Stimulated activated naive CD4-positive, alpha-beta T cell treated with Interleukin-2 at 50 U/mL for 16 hours (primary cell): ENCODE data around the gene ADAM21.
A peak's percentile ranks its signal among the peaks of the same experiment; 100 is the strongest.
"Not testable (repeated sequence)": the region's sequence is repeated elsewhere in the genome, so short reads cannot be mapped to it uniquely, and the experiment has no call there.

ENCODE experiments used
- DNase-seq: peaks from one replicate; lab custom pipeline; 2025; lab: John Stamatoyannopoulos, UW

Gene ADAM21

DNA sequence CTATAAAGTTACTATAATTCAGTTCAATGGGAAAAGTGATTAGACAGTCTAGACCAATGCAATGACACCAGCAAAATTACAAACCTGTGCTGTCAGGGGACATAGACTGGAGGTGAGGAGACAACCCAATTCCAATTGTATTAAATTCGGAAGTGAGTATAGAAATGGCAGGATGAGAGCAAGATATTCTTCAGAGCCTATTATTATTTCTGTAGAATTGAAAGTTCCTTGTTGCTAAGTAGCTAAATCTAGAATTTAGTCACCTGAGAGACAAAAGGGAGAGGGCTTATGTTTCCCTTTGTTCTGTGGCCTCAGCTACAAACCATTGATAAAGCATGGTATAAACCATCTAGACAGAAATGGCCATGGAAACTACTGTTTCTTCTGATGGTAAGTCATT is at the start of gene ADAM21:
Gene ADAM21, plus strand, starts transcription at position 301 of the 400 bp plus-strand sequence. CDS start 5,326 bp downstream, outside the sequence.
- no peak for DNase-seq

DNA sequence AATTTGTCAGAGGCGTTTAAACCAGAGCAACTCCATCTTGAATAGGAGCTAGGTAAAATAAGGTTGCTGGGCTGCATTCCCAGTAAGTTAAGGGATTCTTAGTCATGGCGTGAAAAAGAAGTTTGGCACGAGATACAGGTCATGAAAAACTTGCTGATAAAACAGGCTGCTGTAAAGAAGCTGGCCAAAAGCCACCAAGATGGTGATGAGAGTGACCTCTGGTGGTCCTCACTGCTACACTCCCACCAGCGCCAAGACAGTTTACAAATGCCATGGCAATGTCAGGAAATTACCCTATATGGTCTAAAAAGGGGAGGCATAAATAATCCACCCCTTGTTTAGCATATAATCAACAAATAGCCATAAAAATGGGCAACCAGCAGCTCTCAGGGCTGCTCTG is 48.6 kb upstream of the ADAM21 start:
- not testable (repeated sequence) for DNase-seq

DNA sequence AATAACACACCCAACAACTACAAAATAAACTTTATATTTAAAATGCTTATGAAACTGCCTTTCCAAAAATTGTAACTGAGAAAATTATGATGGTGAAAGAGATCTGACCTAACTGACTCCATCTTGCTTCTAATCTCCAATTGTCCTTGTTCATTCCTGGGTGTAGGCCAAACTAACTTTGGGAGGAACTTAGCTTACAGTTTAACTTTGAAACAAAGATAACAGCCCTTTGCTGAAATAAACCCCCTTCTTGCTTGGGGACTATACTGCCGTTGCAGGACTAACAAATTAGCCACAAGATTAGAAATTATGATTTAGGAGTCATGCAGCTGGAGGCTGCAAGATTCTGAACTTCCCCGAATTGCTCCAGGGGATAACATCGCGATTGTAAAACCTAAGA is 45.8 kb upstream of the ADAM21 start:
- DNase-seq = not testable (repeated sequence)

DNA sequence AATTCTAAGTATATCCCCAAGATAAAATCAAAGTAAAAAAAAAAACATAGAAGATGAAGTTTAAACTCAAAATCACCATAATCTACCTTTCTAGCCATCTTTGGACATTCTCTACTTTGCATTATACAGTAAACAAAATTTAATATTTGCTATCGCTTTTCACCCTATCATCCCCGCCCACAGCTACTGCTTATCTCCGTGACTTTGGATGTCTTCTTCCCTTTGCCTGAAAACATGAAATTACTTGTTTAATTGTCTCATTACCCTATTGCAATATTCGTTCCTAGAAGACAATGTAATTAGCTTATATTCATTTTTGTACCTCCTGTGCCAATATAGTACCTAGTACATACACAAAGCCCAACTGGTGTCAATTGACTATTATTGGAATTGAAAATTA is 44.4 kb upstream of the ADAM21 start:
- DNase-seq = no peak

DNA sequence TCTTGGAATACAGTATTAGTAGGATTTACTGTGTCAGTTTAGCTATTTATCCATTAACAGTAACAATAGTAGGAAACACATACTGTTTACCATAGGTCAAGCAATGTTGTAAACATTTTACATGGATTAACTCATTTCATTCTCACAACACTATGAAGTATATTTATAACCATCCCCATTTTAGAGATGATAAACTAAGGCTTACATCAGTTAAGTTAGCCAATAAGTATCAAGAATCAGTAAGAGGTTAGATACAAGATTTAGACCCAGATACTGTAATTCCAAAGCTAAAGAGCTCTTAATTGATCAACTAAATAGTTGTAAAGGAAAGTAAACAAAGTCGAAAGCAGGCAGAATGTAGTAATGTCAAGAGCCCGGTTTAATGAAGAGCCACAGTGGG is 36.2 kb upstream of the ADAM21 start:
- DNase-seq = no peak

DNA sequence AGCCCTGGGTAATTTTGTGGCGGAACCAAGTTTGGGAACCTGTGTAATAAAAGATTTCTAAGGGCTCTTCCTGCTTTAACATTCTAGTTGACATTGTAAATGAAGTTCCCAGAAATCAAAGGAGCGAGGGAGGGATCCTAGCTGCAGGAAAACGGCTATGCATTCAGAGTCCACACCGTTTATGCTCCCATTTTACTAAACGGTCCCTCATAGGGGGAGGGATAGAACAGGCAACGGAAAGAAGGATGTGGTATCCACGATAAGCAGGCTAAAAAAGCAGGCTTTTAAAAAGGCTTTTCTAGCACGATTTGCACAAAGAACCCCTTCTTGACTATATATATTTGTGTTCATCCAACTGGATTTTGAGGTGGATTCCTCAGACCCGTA is 35.6 kb upstream of the ADAM21 start:
- no peak for DNase-seq

DNA sequence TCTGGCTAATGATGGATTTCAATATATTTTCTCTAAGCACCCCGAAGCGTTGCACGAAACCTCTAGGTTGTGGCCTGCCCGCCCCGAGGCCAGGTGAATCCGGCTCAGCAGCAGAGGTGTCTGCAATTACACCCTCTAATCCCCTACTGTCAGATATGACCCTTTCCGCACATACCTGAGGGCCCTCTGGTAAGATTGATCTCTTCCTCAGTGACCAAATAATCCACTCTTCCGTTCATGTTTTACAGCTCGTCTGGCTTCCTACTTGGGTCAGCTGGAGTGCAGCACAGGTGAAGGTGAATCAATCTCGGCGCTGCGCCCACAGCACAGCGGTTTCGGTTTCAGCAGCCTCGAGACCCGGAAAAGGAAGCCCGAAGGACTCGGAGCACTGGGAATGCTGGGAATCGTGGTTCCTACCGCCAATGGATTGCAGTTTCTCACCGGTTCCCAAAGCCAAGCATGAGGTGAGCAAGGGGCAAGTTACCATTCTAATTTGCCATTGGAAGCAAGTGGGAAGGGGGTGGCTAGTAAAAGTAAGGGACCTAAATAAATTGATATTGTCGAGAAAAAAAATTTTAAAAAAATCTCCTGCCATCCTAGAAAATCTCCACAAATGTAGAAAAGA is 35.1 kb upstream of the ADAM21 start, which contains the start of gene SYNJ2BP:
Gene SYNJ2BP, minus strand, starts transcription at position 366 of the 625 bp plus-strand sequence. Its CDS starts 127 bp downstream, at position 239.
- peak; percentile 21 for DNase-seq

DNA sequence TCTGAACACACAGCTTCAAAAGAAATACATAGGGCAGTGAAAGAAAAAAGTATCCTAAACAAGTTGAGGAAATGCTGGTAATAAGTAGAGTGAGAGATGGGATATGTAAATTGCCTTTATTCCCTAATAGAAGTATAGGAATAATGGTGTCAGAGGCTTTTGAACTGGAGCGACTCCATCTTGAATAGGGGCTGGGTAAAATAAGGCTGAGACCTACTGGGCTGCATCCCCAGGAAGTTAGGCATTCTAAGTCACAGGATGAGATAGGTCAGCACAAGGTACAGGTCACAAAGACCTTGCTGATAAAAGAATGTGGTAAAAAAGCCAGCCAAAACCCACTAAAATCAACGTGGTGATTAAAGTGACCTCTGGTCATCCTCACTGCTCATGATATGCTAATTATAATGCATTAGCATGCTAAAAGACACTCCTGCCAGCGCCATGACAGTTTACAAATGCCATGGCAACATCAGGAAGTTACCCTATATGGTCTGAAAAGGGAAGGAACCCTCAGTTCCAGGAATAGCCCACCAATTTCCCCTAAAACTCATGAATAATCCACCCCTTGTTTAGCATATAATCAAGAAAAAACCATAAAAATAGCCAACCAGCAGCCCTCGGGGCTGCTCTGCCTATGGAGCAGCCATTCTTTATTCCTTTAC is 32.6 kb upstream of the ADAM21 start:
- not testable (repeated sequence) for DNase-seq

DNA sequence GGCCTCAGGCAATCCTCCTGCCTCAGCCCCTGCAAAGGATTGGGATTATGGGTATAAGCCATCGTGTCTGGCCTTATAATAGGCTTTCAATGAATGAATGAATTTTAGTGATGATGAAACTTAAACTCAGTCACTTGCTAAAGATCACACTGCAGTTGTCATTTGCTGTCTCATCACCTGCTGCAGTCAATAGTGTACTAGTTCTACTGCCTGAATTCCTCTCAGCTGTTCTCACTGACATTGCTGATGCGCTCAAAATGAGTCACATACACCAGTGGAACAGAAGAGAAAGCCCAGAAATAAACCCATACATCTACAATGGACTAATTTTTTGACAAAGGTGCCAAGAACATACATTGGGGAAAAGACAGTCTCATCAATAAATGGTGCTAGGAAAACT is 29.4 kb upstream of the ADAM21 start:
- no peak for DNase-seq

DNA sequence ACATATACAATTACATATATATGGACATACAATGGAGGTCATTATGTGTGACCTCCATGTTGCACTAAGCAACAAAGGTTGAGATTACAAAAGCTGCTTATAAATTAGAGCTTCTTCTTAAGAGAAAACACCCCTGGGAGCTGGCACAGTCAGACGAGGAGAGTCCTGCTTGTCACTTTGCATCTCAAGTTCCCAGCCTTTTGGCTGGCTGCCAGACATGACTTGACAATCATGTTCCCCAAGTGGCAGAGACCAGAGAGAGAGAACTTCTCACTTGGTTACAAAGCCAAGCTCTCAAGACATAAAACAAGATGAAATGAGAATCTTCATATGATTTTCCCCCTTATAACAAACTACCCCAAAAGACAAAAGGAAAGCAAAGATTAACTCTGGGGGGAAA is 26.6 kb upstream of the ADAM21 start:
- no peak for DNase-seq

DNA sequence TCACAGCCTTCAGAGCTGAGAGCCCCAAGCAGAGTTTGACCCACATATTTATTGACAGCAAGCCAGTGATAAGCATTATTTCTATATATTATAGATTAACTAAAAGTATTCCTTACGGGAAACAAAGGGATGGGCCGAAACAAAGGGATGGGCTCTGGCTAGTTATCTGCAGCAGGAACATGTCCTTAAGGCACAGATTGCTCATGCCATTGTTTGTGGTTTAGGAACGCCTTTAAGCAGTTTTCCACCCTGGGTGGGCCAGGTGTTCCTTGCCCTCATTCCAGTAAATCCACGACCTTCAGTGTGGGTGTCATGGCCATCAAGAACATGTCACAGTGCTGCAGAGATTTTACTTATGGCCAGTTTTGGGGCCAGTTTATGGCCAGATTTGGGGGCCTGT is 25.4 kb upstream of the ADAM21 start:
- not testable (repeated sequence) for DNase-seq

DNA sequence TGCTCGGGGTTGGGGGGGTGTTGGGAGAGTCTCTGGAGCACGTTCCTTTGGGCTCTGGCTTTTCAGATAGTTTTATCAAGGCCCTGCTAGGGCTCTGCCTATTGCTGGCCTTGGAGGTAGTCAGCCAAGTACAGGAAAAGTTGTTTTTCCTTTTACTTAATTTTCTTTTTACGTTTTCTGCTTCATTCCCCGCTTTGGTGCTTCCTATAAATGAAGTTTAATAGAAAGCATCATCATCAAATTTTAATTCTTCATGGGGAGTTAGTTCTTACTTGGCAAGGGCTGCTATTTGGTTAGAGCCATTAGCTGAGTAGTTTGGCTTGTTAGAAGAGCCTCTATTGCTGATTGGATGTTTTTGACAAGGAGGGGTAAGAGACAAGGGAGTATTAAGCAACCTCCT is 15.1 kb upstream of the ADAM21 start:
- no peak for DNase-seq

DNA sequence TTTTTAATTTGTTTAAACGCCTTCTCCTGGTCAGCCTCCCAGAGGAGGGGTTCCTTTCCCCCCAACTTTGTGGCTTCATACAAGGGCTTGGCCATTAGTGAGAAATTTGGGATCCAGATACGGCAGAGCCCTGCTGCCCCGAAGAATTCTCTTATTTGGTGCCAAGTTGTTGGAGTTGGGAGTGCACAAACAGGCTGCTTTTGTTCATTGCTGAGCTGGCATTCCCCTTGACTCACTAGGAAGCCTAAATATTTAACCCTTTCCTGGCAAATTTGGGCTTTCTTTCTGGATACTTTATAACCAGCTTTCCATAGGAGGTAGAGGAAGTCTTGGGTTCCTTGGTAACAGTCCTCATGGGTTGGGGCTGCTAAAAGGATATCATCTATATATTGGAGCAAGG is 10.3 kb upstream of the ADAM21 start:
- DNase-seq = no peak

DNA sequence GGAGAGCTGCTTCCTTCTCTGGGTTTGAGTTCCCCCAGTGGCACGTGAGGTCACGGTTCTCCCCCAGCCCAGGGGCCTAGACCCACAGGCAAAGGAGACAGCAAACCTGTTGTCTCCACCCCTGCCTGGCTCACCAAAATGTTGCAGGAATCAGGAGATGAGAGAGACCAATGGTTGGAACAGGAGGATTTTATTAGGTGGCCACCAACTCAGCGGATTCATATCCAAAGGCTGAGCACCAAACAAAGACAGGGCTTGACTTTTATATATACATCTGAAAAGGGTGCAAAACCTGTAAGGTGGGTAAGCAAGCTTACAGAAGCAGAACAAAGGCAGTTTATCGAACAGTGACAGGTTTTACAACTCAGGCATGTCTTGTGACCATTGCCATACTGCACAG is 9.2 kb upstream of the ADAM21 start:
- DNase-seq = no peak

DNA sequence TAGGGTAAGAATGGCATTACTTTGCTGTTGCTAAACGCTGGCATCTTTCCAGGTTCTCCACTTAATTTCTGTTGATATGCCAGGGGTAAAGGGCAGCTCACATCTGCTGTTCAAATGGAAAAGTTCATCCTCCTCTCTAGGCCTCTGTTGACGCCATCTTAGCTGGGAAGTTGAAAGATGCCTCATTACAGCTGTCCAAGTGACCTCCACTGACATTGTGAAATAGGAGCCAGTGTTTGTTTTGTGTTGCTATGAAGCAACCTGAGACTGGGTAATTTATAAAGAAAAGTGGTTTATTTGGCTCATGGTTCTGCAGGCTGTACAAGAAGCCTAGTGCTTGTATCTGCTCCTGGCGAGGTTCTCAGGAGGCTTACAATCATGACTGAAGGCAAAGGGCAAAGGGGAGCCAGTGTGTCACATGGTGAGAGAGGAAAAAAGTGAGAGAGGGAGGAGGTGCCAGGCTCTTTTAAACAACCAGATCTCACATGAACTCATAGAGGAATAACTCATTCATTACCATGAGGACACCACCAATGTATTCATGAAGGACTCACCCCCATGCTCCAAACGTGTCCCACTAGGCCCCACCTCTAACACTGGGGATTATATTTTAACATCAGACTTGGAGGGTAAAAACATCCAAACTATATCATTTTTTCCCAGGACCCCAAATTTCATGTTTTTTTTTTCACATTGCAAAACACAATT is 3.2 kb upstream of the ADAM21 start:
- DNase-seq = no peak

DNA sequence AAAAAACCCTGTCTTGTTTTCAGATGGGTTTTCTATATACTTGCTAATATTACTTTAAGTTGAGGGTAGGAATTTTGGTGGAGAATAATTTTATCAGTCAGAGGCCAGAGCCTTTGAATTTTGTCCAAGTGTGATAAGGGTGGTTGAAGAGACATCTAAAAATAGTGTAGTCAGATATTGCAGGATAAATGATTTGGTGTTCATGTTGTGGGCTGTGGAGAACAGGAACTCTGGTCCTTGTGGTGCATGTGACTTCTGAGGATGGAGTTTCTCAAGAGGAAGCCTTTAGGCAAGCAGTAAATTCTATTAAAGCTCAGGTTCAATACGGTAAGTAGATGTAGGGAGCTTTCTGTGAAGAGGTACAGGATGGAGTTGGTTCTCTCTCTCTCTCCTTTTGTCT is 2.8 kb downstream of the ADAM21 start:
- DNase-seq = no peak

DNA sequence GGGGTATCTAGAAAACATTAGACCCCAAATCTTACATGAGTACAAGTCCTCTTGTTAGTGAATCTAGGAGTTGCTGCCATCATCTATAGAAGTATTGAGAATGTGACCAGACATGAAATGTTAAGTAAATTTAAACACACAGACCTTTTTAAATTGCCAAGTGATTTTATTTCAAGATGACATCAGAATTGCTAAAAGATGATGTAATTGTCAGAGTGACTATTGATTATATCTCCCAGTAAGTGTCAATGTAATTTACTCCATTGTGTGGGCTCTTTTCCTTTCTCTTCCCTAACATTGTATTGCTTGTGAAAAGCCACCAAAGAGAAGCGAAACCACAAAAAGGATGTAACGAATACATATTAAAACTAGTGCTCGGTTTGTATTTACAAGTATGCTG is 16.8 kb downstream of the ADAM21 start:
- no peak for DNase-seq

DNA sequence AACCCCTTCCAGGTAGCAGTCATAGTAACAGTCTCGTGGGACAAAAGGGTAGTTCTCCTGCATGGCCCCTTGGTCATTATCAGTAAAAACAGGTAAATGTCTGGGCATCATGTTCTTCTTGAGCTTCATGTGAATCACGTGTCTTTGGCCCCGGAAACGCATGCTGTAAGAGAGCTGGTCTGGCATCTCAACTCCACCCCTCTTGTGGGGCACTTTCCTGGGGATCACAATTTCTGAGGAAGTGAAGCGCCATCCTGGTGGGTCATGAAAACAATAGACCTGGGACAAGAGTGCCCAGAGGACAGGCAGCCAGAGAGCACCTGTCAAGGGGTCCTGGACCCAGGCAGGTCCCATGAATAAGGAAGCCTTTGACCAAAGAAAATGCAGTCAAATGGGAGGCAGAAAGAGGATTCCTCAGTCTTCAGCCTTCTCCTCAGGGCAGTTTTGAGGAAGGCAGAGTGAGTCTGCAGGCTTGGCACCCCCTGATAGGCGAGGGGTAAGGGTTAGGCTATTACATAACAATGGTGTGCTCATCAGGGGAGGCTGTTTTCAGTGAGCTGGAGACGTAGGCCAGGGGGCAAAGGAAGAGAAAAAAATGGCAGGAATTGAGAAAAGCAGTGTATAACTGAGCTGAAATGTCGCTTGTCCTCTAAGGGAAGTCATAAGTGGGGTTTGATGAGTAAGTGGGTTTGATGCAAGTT is 19.0 kb downstream of the ADAM21 start:
- not testable (repeated sequence) for DNase-seq

DNA sequence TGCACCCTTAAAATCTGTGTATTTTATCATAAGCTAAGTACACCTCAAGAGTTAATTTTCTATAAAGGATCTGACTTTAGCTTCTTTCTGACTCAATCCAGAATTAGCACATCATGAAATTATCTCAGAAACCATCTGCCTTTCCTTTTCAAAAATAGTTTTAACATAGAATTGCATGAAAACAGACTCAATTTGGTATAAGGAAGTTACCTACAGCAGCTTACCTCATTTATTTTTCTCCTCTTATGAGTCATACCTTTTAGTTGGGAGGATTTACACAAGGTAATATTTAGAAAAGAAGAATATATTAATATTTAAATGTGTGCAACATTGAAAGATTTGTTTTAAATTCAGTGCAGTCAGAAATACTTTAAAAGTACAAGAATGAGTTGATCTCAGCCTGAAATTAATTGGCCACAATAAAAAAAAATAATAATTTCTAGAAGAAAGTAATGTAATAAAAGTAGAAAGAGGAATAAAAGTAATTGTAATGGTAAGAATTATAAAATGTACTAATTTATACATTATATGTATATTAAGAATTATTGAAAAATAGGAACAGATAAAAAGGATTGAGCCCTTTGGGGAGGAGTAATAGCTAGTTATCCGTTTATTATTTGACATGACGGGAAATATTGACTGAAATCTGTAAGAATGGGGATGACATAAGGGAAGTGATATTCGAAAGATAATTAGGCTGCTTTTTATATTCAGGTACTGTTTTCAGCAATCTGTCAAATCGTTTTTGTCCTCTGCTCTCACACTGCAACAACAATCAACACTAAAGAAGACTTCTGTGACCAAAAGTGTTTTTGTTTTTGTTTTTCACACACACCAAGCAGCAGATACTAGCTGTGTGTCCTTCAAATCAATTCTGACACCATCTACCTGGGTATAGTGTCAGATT is 20.5 kb downstream of the ADAM21 start:
- no peak for DNase-seq

DNA sequence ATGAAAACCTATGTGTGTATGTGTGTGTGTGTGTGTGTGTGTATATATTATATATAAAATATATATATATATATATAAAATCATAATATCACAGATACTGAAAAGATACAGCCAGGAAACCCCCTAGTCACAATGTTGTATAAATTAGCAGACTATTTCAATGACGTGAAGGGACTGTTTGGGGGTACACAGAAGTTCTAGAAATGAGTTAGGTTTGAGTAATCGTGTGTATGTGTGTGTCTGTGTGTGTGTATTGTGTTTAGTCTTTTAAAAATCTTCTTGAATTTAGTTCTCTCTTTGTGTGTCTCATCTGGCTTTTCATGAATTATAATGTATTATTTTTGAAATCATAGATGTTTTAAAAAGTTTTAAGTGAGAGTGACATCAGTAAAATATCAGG is 21.9 kb downstream of the ADAM21 start:
- no peak for DNase-seq

DNA sequence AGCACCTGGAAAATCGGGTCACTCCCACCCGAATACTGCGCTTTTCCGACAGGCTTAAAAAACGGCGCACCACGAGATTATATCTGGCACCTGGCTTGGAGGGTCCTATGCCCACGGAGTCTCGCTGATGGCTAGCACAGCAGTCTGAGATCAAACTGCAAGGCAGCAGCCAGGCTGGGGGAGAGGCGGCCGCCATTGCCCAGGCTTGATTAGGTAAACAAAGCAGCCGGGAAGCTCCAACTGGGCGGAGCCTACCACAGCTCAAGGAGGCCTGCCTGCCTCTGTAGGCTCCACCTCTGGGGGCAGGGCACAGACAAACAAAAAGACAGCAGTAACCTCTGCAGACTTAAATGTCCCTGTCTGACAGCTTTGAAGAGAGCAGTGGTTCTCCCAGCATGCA is 23.5 kb downstream of the ADAM21 start:
- not testable (repeated sequence) for DNase-seq
